OCI-LY7 (cell line): ENCODE measurements around the gene CLEC16A. TPM values are rescaled to one million over a fixed set of nuclear protein-coding genes. Genes with fewer than 3 reads are reported as not detected.

ENCODE experiments used
- BruUV-seq: library from RNA; stranded (reverse); fragments of 400-500 nt; replicated peaks from 2 replicates; lab custom pipeline; 2021; lab: Mats Ljungman, UMichigan
- CTCF ChIA-PET: fragments of 300-600 bp; sonication (Branson Sonifier 250); formaldehyde crosslinking; loops from one replicate; lab custom pipeline; 2022; ENCODE audit warnings: antibody characterized with exemption; ENCODE audit not compliant: unreplicated experiment; lab: Charles Lee
- POLR2A ChIA-PET: fragments of 300-600 bp; sonication (Branson Sonifier 250); formaldehyde crosslinking; loops from one replicate; lab custom pipeline; 2022; ENCODE audit warnings: antibody characterized with exemption; lab: Charles Lee
- DNase-seq: peaks from one replicate; pipeline ENCODE4 v3.0.0-alpha.2; 2015; ENCODE audit warnings: low spot score
- H2AFZ ChIP-seq: fragments of 200-600 bp; sonication (generic), shearing (Covaris generic); 2 replicates; pipeline ENCODE4 v1.6.1; 2014; ENCODE audit warnings: mild to moderate bottlenecking, antibody characterized with exemption, low read length, moderate library complexity
- H3K27ac ChIP-seq: fragments of 200-600 bp; sonication (generic); 2 replicates; pipeline ENCODE4 v1.5.1; 2014; ENCODE audit warnings: mixed run types, low read depth, mild to moderate bottlenecking, moderate library complexity, low read length, inconsistent platforms; ENCODE audit not compliant: poor library complexity, severe bottlenecking
- H3K36me3 ChIP-seq: fragments of 200-600 bp; sonication (generic); 2 replicates; pipeline ENCODE4 v1.6.1; 2014; ENCODE audit warnings: mild to moderate bottlenecking, antibody characterized with exemption, low read length, moderate library complexity, mixed read lengths; ENCODE audit not compliant: insufficient read depth
- H3K4me1 ChIP-seq: fragments of 200-600 bp; sonication (generic); 2 replicates; pipeline ENCODE4 v1.5.1; 2014; ENCODE audit warnings: mild to moderate bottlenecking, low read length; ENCODE audit not compliant: insufficient read depth, poor library complexity, severe bottlenecking
- H3K4me2 ChIP-seq: fragments of 200-600 bp; sonication (generic); 2 replicates; pipeline ENCODE4 v1.6.1; 2014; ENCODE audit warnings: mild to moderate bottlenecking, low read length
- H3K4me3 ChIP-seq: fragments of 200-600 bp; sonication (generic); 2 replicates; pipeline ENCODE4 v1.5.1; 2014; ENCODE audit warnings: mild to moderate bottlenecking, low read depth, low read length; ENCODE audit not compliant: poor library complexity, severe bottlenecking
- H3K79me2 ChIP-seq: fragments of 200-600 bp; sonication (generic); 2 replicates; pipeline ENCODE4 v1.6.1; 2016; ENCODE audit warnings: low read depth, mild to moderate bottlenecking, low read length, moderate library complexity, mixed read lengths; ENCODE audit not compliant: insufficient read depth
- H3K9me2 ChIP-seq: fragments of 200-600 bp; sonication (generic); 2 replicates; pipeline ENCODE4 v1.6.1; 2016; ENCODE audit warnings: mild to moderate bottlenecking, low read length, mixed read lengths; ENCODE audit not compliant: insufficient read depth
- H3K9me3 ChIP-seq: fragments of 200-600 bp; sonication (generic); 2 replicates; pipeline ENCODE4 v1.6.1; 2014; ENCODE audit warnings: mild to moderate bottlenecking, mixed run types, low read length, mixed read lengths
- H4K20me1 ChIP-seq: fragments of 200-600 bp; sonication (generic); 2 replicates; pipeline ENCODE4 v1.6.1; 2014; ENCODE audit warnings: mild to moderate bottlenecking, antibody characterized with exemption, low read length, moderate library complexity, mixed read lengths; ENCODE audit not compliant: insufficient read depth
- CTCF ChIP-seq: fragments of 200-600 bp; sonication (generic); conservative IDR thresholded peaks from 2 replicates; pipeline ENCODE4 v1.5.1; 2014; ENCODE audit warnings: mild to moderate bottlenecking, antibody characterized with exemption, low read length, moderate library complexity, mixed read lengths
- EZH2phosphoT487 ChIP-seq: fragments of 200-600 bp; sonication (generic); IDR thresholded peaks from 2 replicates; pipeline ENCODE4 v1.6.1; 2018; ENCODE audit warnings: low read depth, borderline replicate concordance, mild to moderate bottlenecking, mixed run types, antibody characterized with exemption, low read length, moderate library complexity, mixed read lengths
- intact Hi-C: fragments of 100-400 bp; cut with micrococcal nuclease; formaldehyde crosslinking; loops from one replicate; pipeline ENCODE4 v1.10.0; 2022; ENCODE audit not compliant: unreplicated experiment
- total RNA-seq, 2 experiments: library from RNA; depleted of rRNA in 1 of 2; stranded (reverse); fragments of >200 nt in 1 of 2; shearing (Covaris generic) in 1 of 2; gene quantifications; 2 replicates each; pipeline ENCODE4 v1.2.3, GENCODE V29; 2014 to 2022

CLEC16A gene
- total RNA-seq, 2 experiments from 2014 or later: 26.2 to 50.9 TPM

DNA sequence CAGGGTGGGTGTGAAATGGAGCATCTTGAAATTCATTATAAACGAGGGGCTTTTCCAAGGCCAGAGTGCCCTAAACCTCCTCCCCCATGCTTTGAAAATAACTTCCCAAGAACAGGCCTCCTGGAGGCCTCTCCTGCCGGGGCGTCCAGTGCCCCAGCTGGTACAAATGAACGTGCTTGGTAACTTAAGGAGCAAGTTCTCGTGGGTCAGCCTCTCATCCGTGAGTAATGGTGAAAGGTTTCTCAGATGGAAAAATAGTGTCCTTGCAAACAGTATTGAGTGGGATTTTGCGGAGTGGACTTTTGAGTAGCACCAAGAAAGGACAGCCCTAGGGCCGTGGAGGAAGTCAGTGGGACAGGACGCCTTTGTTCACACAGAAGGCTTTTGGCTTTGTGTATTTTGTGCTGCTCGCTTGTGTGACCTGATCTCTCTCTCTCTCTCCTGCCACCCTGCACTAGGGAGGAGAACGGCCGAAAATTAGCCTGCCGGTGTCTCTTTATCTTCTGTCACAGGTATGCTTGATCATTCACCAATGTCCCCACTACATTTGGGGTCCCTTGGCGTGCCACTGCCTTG lies 34.6 kb downstream of the CLEC16A start:
- CTCF ChIA-PET: no interaction called here
- Histone ChIP-seq H2AFZ (no peak overlapping the region), H4K20me1 (no peaks in the 10 kb centered on the region), H3K9me2 (no peaks in the 10 kb centered on the region), H3K4me1 (peaks cover 25% of the 10 kb centered on the region), H3K36me3 (peaks cover 77% of the 10 kb centered on the region), H3K27ac (no peak overlapping the region), H3K9me3 (no peaks in the 10 kb centered on the region), H3K4me2 (no peak overlapping the region), H3K4me3 (no peak overlapping the region), H3K79me2 (no peaks in the 10 kb centered on the region)
- TF ChIP-seq CTCF: no peak
- TF ChIP-seq EZH2phosphoT487: no peak
- no TSS peak for BruUV-seq
- intact Hi-C loops: no loop called here
- POLR2A ChIA-PET: no interaction called here
- no peak for DNase-seq

DNA sequence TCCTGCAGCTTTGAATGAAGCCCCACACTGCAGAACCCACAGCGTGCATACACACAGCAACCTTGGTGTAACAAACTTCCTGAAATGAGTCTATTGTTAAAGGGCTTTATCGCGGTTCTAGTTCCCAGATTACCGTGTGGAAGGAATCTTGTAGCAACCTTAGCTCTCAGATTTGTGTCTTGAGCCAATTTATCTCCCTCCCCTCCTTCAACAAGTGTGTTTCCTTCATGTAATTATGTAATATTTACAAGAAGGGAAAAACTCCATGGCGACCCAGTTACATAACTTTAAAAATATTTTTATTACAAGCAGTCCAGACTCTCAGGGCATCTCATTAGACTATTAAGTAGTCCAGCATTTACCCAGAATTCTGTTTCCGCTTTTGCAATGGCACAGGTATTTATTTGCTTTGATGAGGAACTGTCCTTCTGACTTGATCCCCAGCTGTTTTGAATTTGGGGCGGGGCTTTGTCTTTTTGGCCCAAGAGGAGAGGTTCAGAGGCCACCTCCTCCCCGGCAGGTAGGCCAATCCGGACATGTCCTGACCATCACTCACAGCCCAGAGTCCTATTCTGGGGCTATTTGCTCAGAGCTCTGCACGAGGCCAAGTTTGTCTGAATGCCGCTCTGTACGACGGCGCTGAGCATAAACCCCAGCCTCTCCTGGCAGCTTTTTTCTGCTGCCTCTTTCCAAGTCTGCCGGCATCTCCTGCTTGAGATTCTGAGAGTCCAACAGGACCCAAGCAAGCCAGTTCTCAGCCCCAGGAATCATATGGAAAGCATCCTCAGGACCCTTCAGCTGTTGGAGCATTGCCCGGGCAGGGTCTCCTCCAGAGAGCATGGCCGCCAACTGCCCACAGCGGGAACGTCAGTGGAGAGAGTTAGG lies 35.6 kb downstream of the CLEC16A start:
- Histone ChIP-seq H3K27ac (no peak overlapping the region), H3K4me3 (no peak overlapping the region), H2AFZ (no peak overlapping the region), H3K79me2 (no peaks in the 10 kb centered on the region), H3K4me2 (no peak overlapping the region), H3K9me3 (no peaks in the 10 kb centered on the region), H3K36me3 (peaks cover 75% of the 10 kb centered on the region), H3K9me2 (no peaks in the 10 kb centered on the region), H4K20me1 (no peaks in the 10 kb centered on the region), H3K4me1 (peaks cover 25% of the 10 kb centered on the region)
- ChIA-PET POLR2A (interaction anchor here (0.6 to 1.3 kb wide), 2 partner anchors 12 to 47 kb away, joined by 3 to 4 read pairs; no protein-coding TSS in a partner anchor), CTCF (no interaction called here)
- no peak for DNase-seq
- intact Hi-C loops: no loop called here
- BruUV-seq: no TSS peak
- no peak for TF ChIP-seq EZH2phosphoT487
- TF ChIP-seq CTCF: no peak
